Coronary artery (tissue), 2 donors: ENCODE measurements around the gene TBC1D9.

ENCODE experiments used
- DNase-seq: peaks from one replicate; pipeline ENCODE4 v3.0.0-alpha.2; 2017; ENCODE audit warnings: low spot score
- H3K27ac ChIP-seq, 2 donors: fragments of 200-600 bp; sonication (generic); one replicate each; pipeline ENCODE4 v1.5.1; 2016 to 2019
- H3K4me3 ChIP-seq: fragments of 200-600 bp; sonication (generic); 2 replicates; pipeline ENCODE4 v1.5.1; 2016; ENCODE audit warnings: mild to moderate bottlenecking, moderate library complexity
- CTCF ChIP-seq: fragments of 200-600 bp; sonication (generic); IDR thresholded peaks from one replicate; pipeline ENCODE4 v1.5.1; 2019; ENCODE audit warnings: antibody characterized with exemption

TBC1D9 gene

DNA sequence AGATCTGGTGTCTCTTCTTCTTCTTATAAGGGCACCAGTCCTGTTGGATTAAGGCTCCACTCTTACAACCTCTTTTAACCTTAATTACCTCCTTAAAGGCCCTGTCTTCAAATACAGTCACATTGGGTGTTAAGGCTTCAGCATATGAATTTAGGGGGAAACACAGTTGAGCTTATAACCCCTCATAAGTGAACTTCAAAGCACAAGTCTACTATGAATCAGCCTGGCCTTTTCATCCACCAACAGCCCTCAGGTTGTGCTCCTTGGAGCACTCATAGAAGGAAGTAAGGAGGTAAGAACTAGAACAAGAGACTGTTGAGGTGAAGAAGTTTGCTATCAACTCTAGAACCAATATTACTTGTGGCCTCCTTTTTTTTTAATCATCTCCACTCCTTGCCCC is 18.8 kb upstream of the TBC1D9 start:
- no peak for DNase-seq
- H3K27ac ChIP-seq, result no peak overlapping the region
- no peak for TF ChIP-seq CTCF

DNA sequence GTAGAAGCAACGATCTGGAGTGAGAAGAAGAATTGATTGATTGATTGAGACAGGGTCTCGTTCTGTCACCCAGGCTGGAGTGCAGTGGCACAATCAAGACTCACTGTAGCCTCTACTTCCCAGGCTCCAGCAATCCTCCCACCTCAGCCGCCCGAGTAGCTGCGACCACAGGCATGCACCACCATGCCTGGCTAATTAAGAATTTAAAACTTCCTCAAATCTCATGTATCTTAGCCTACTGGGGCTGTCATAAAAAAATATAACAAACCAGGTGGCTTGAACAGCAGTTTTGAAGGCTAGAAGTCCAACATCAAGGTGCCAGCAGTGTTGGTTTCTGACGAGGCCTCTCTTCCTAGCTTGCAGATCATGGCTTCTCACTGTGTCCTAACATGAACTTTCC is 18.3 kb upstream of the TBC1D9 start:
- DNase-seq, result no peak
- Histone ChIP-seq H3K27ac (no peak overlapping the region), H3K4me3 (no peak overlapping the region)
- no peak for TF ChIP-seq CTCF

More for the DNA sequence above, 18.8 kb upstream of the TBC1D9 start:
- no peak overlapping the region for H3K4me3 ChIP-seq

GRCh38 chr4:140769209-140769608 is 13.0 kb upstream of the TBC1D9 start:
- no peak for DNase-seq
- no peak overlapping the region for H3K27ac ChIP-seq
- no peak overlapping the region for H3K4me3 ChIP-seq
- no peak for TF ChIP-seq CTCF

GRCh38 chr4:140764785-140765392 is 8.7 kb upstream of the TBC1D9 start:
- DNase-seq, result no peak
- Histone ChIP-seq H3K4me3 (no peak overlapping the region), H3K27ac (no peak overlapping the region)
- TF ChIP-seq CTCF, result no peak

- TF ChIP-seq CTCF, result no peak
- DNase-seq, result no peak
- Histone ChIP-seq H3K27ac (no peak overlapping the region), H3K4me3 (no peak overlapping the region)
These were observed 6.0 kb upstream of the TBC1D9 start for GRCh38 chr4:140762202-140762601.

DNA sequence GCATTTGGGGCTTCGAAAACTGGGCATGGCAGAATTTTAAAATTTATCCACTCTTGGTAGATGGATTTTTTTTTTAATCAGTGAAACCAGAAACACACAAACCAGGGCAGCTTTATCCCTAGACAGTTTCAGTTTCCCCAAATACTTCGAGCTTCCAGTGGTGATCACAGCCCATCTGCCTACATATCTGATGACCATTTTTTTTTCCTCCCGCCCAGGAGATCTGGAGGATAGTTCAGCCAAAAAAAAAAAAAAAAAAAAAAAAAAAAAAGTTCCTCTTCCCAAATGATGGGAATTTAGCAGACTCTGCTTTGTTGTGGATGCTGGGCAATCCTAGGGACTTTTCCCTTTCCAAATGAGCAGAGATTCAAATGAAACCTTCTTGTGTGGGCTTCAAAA is 1.0 kb upstream of the TBC1D9 start:
- peak overlapping the region in 1 of 2 donors; percentile 91 for H3K27ac ChIP-seq
- H3K4me3 ChIP-seq, result peak overlapping the region; percentile 88
- DNase-seq, result no peak
- TF ChIP-seq CTCF, result no peak

DNA sequence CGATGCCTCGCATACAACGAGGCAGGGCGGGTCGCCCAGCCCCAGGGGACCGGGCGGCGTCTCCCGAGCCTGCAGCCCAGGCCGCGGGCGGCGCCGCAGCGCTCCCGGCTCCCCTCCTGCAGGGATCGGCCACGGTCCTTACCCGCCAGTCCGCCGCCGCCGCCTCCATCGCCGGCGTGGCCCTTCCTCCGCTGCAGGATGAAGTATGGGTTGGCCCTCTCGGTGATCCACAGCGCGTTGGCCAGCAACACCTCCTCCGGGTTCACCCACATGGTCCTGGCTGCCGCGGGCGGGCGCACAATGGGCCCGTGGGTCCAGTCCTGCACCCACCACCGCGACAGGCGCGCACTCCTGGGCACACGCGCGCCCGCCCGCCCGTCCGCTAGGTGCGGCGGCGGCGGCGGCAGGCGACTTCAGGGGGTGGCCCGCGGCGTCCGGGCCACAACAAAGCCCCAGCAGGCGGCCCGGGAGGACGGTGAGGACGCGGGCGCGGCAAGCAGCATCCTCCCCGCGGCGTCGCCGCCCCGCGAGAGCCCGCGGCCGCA is 339 bp downstream of the TBC1D9 start:
- peak; percentile 77 for DNase-seq
- H3K27ac ChIP-seq, result peak overlapping the region; percentile 91 to 93
- no peak for TF ChIP-seq CTCF
- peak overlapping the region; percentile 88 for H3K4me3 ChIP-seq
